Measurements from ENCODE around the gene TRIM44. TPM values are rescaled to one million over a fixed set of nuclear protein-coding genes. Genes with fewer than 3 reads are reported as not detected.
A peak's percentile ranks its signal among the peaks of the same experiment; 100 is the strongest.

The TRIM44 gene
- total and polyA plus RNA-seq, 5 donors from 2014 or later = 9.4 to 32.8 (median 22.2) TPM

- no peaks in the 10 kb centered on the region for H3K4me1 ChIP-seq (ENCODE audit: control insufficient read depth, insufficient read depth, low read length, poor library complexity, severe bottlenecking)
- H3K4me3 ChIP-seq (ENCODE audit: low read depth, low read length) = no peak overlapping the region
- Mint-ChIP-seq H3K36me3 (peaks cover 28% of the 10 kb centered on the region), H3K27me3 (no peaks in the 10 kb centered on the region), H3K27ac (no peak overlapping the region), H3K9me3 (no peaks in the 10 kb centered on the region), H3K4me1 (peaks cover 17 to 41% (median 34%) of the 10 kb centered on the region in 4 donors), H3K4me3 (no peak overlapping the region)
- H3K36me3 ChIP-seq (ENCODE audit: control insufficient read depth, insufficient read depth, low read length) = peaks cover 17% of the 10 kb centered on the region
- H3K27me3 ChIP-seq (ENCODE audit: control insufficient read depth, insufficient read depth, low read length) = no peaks in the 10 kb centered on the region
- no peak overlapping the region for H3K27ac ChIP-seq (ENCODE audit: insufficient read depth, low read length, poor library complexity, severe bottlenecking)
- H3K9me3 ChIP-seq (ENCODE audit: control insufficient read depth in 2 of 2, low read length in 2 of 2) = no peaks in the 10 kb centered on the region
- no peak for DNase-seq
- no peak for ATAC-seq (ENCODE audit: low read depth in 2 of 2)
These were observed 21.3 kb downstream of the TRIM44 start for GRCh38 chr11:35683728-35684339.

- no peaks in the 10 kb centered on the region for H3K9me3 ChIP-seq (ENCODE audit: control insufficient read depth in 2 of 2, low read length in 2 of 2)
- no peaks in the 10 kb centered on the region for H3K27me3 Mint-ChIP-seq
- peaks cover 9 to 19% (median 13%) of the 10 kb centered on the region in 4 donors for H3K4me1 Mint-ChIP-seq
- no peak for DNase-seq
- no peak overlapping the region for H3K4me3 Mint-ChIP-seq
- H3K9me3 Mint-ChIP-seq = no peaks in the 10 kb centered on the region
- no peak overlapping the region for H3K27ac Mint-ChIP-seq
- H3K27ac ChIP-seq (ENCODE audit: insufficient read depth, low read length, poor library complexity, severe bottlenecking) = no peak overlapping the region
- H3K27me3 ChIP-seq (ENCODE audit: control insufficient read depth, insufficient read depth, low read length) = no peaks in the 10 kb centered on the region
- no peaks in the 10 kb centered on the region for H3K4me1 ChIP-seq (ENCODE audit: control insufficient read depth, insufficient read depth, low read length, poor library complexity, severe bottlenecking)
- ATAC-seq (ENCODE audit: low read depth in 2 of 2) = no peak
- peaks cover 38% of the 10 kb centered on the region for H3K36me3 Mint-ChIP-seq
- no peak overlapping the region for H3K4me3 ChIP-seq (ENCODE audit: low read depth, low read length)
- H3K36me3 ChIP-seq (ENCODE audit: control insufficient read depth, insufficient read depth, low read length) = peaks cover 20% of the 10 kb centered on the region
These were observed 25.4 kb downstream of the TRIM44 start for GRCh38 chr11:35688023-35688422.

DNA sequence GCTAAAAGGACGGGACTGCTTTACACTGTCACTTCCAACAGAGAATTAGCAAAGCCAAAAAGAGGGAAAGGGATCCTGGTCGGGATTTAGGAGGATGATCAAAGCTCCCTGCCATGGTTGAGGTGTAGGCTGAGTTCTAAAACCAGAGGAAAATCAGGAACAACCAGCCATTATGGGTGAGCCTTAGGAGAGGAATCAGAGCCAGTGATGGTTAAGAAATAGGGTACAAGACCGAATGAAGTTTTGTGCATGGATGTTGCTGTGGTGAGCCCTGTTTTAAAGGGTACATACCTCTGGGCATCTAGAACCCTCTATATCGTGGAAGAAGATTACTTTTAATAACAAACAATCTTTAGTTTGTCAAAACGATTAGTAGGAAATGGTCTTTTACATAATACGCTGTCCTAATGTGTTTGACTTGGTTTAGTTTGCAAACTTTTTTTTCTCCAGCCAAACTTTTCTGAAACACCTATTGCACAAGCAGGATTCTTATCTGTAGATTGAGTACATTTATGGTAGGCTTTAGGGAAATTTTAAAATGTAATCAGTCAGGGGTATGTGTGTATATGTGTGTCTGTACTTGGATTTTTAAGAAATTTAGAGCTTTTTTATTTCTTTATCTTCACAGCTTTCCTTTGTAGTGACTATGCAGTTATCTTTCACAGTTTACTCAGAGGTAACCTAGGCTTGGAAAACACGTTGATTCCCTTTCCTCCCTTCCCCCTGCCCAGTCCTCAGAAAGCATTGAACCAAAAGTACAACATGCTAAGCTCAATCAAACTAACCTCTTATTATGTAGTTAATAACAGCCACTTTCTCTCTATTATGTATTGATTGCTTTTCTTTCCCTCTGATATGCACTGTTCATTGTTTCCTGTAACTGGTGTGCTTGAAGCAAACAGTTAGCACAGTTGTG is 26.8 kb downstream of the TRIM44 start:
- Histone ChIP-seq H3K27ac (ENCODE audit: insufficient read depth, low read length, poor library complexity, severe bottlenecking) (no peak overlapping the region), H3K4me3 (ENCODE audit: low read depth, low read length) (no peak overlapping the region), H3K9me3 (ENCODE audit: control insufficient read depth in 2 of 2, low read length in 2 of 2) (no peaks in the 10 kb centered on the region), H3K4me1 (ENCODE audit: control insufficient read depth, insufficient read depth, low read length, poor library complexity, severe bottlenecking) (no peaks in the 10 kb centered on the region), H3K27me3 (ENCODE audit: control insufficient read depth, insufficient read depth, low read length) (no peaks in the 10 kb centered on the region), H3K36me3 (ENCODE audit: control insufficient read depth, insufficient read depth, low read length) (peaks cover 20% of the 10 kb centered on the region)
- peaks cover 0 to 12% (median 10%) of the 10 kb centered on the region in 4 donors for H3K4me1 Mint-ChIP-seq
- H3K4me3 Mint-ChIP-seq = no peak overlapping the region
- H3K36me3 Mint-ChIP-seq = peaks cover 48% of the 10 kb centered on the region
- H3K27me3 Mint-ChIP-seq = no peaks in the 10 kb centered on the region
- no peak for ATAC-seq (ENCODE audit: low read depth in 2 of 2)
- no peak for DNase-seq
- H3K27ac Mint-ChIP-seq = peak overlapping the region in 1 of 3 donors; percentile 5
- no peaks in the 10 kb centered on the region for H3K9me3 Mint-ChIP-seq

DNA sequence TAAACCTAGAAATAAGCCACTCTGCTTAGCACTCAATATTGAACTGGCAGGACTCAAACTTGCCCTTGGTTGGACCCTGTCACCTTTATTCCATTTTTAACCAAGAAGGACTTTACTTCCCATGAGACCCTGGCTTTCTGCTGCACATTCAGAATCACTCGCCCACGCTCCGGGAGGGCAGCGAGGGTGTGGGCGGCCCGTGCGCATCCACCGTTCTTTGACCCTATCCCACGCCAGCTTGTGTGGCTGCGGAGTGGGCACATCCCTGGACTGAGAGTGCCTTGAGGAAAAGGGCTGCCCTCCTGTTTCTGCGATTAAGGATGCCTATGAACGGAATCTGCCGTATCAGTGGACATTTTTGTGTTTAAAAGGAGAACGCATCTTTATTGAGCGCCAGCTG is 39.6 kb downstream of the TRIM44 start:
- no peak overlapping the region for H3K27ac ChIP-seq (ENCODE audit: insufficient read depth, low read length, poor library complexity, severe bottlenecking)
- DNase-seq = no peak
- Mint-ChIP-seq H3K4me3 (no peak overlapping the region), H3K4me1 (peaks cover 0 to 3% (median under 1%) of the 10 kb centered on the region in 4 donors), H3K9me3 (peaks cover 0 to 2% (median 0%) of the 10 kb centered on the region in 7 donors), H3K27me3 (no peaks in the 10 kb centered on the region), H3K36me3 (peaks cover 7% of the 10 kb centered on the region), H3K27ac (no peak overlapping the region)
- no peak overlapping the region for H3K4me3 ChIP-seq (ENCODE audit: low read depth, low read length)
- no peaks in the 10 kb centered on the region for H3K27me3 ChIP-seq (ENCODE audit: control insufficient read depth, insufficient read depth, low read length)
- H3K4me1 ChIP-seq (ENCODE audit: control insufficient read depth, insufficient read depth, low read length, poor library complexity, severe bottlenecking) = no peaks in the 10 kb centered on the region
- H3K36me3 ChIP-seq (ENCODE audit: control insufficient read depth, insufficient read depth, low read length) = no peaks in the 10 kb centered on the region
- ATAC-seq (ENCODE audit: low read depth in 2 of 2) = no peak
- no peaks in the 10 kb centered on the region for H3K9me3 ChIP-seq (ENCODE audit: control insufficient read depth in 2 of 2, low read length in 2 of 2)

GRCh38 chr11:35709376-35709775 is 46.8 kb downstream of the TRIM44 start:
- Histone ChIP-seq H3K4me3 (ENCODE audit: low read depth, low read length) (no peak overlapping the region), H3K36me3 (ENCODE audit: control insufficient read depth, insufficient read depth, low read length) (no peaks in the 10 kb centered on the region), H3K27ac (ENCODE audit: insufficient read depth, low read length, poor library complexity, severe bottlenecking) (no peak overlapping the region), H3K4me1 (ENCODE audit: control insufficient read depth, insufficient read depth, low read length, poor library complexity, severe bottlenecking) (no peaks in the 10 kb centered on the region), H3K27me3 (ENCODE audit: control insufficient read depth, insufficient read depth, low read length) (no peaks in the 10 kb centered on the region), H3K9me3 (ENCODE audit: control insufficient read depth in 2 of 2, low read length in 2 of 2) (no peaks in the 10 kb centered on the region)
- ATAC-seq (ENCODE audit: low read depth in 2 of 2) (no peak), DNase-seq (no peak)
- Mint-ChIP-seq H3K27ac (no peak overlapping the region), H3K27me3 (no peaks in the 10 kb centered on the region), H3K4me1 (peaks cover 0 to 16% (median 6%) of the 10 kb centered on the region in 4 donors), H3K36me3 (no peaks in the 10 kb centered on the region), H3K9me3 (peaks cover 0 to 3% (median 0%) of the 10 kb centered on the region in 7 donors), H3K4me3 (no peak overlapping the region)

- Mint-ChIP-seq H3K4me1 (peaks cover 5 to 27% (median 16%) of the 10 kb centered on the region in 4 donors), H3K36me3 (peaks cover 6% of the 10 kb centered on the region), H3K9me3 (peaks cover 0 to 6% (median 3%) of the 10 kb centered on the region in 7 donors), H3K4me3 (no peak overlapping the region), H3K27ac (no peak overlapping the region), H3K27me3 (no peaks in the 10 kb centered on the region)
- ATAC-seq (ENCODE audit: low read depth in 2 of 2) = no peak
- no peaks in the 10 kb centered on the region for H3K4me1 ChIP-seq (ENCODE audit: control insufficient read depth, insufficient read depth, low read length, poor library complexity, severe bottlenecking)
- no peak for DNase-seq
- H3K4me3 ChIP-seq (ENCODE audit: low read depth, low read length) = no peak overlapping the region
- no peaks in the 10 kb centered on the region for H3K36me3 ChIP-seq (ENCODE audit: control insufficient read depth, insufficient read depth, low read length)
- H3K27ac ChIP-seq (ENCODE audit: insufficient read depth, low read length, poor library complexity, severe bottlenecking) = no peak overlapping the region
- H3K27me3 ChIP-seq (ENCODE audit: control insufficient read depth, insufficient read depth, low read length) = no peaks in the 10 kb centered on the region
- H3K9me3 ChIP-seq (ENCODE audit: control insufficient read depth in 2 of 2, low read length in 2 of 2) = no peaks in the 10 kb centered on the region
These were observed 48.8 kb downstream of the TRIM44 start for GRCh38 chr11:35711173-35711910.

DNA sequence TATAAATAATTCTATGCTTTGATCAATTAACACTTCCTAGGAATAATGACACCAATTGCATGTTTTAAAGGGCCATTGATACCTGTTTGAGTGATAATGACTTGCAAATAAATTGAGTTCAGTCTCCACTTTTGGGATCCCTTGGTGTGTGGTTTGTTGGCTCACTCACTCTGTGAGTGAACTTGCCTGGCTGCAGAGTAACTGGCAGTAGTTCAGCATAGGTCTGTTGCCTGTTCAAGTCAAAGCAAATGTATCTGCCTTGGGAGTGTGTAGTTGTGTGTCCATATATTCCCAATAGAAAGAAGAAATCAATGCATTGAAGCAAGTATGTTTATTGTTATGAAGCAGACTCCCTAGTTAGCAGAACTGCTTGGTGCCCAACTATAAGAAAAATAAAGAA is 49.3 kb downstream of the TRIM44 start:
- no peak overlapping the region for H3K27ac Mint-ChIP-seq

More for the DNA sequence above, 49.3 kb downstream of the TRIM44 start:
- Histone ChIP-seq H3K36me3 (ENCODE audit: control insufficient read depth, insufficient read depth, low read length) (no peaks in the 10 kb centered on the region), H3K4me1 (ENCODE audit: control insufficient read depth, insufficient read depth, low read length, poor library complexity, severe bottlenecking) (no peaks in the 10 kb centered on the region), H3K4me3 (ENCODE audit: low read depth, low read length) (no peak overlapping the region), H3K27me3 (ENCODE audit: control insufficient read depth, insufficient read depth, low read length) (no peaks in the 10 kb centered on the region), H3K27ac (ENCODE audit: insufficient read depth, low read length, poor library complexity, severe bottlenecking) (no peak overlapping the region), H3K9me3 (ENCODE audit: control insufficient read depth in 2 of 2, low read length in 2 of 2) (no peaks in the 10 kb centered on the region)
- Mint-ChIP-seq H3K36me3 (peaks cover 6% of the 10 kb centered on the region), H3K4me3 (no peak overlapping the region), H3K4me1 (peaks cover 8 to 30% (median 18%) of the 10 kb centered on the region in 4 donors), H3K27me3 (no peaks in the 10 kb centered on the region), H3K9me3 (peaks cover 0 to 6% (median 3%) of the 10 kb centered on the region in 7 donors)
- ATAC-seq (ENCODE audit: low read depth in 2 of 2) (no peak), DNase-seq (no peak)
